A673 (cell line): ENCODE results near the gene HRH3. TPM values are rescaled to one million over a fixed set of nuclear protein-coding genes. Genes with fewer than 3 reads are reported as not detected.

Experiments
- BruUV-seq: library from RNA; stranded (reverse); fragments of 400-500 nt; replicated peaks from 2 replicates; lab custom pipeline; 2021; lab: Mats Ljungman, UMichigan
- CTCF ChIA-PET: fragments of 300-600 bp; sonication (Branson Sonifier 250); formaldehyde crosslinking; loops from one replicate; lab custom pipeline; 2022; ENCODE audit warnings: antibody characterized with exemption; lab: Charles Lee
- POLR2A ChIA-PET: fragments of 300-600 bp; sonication (Branson Sonifier 250); formaldehyde crosslinking; loops from one replicate; lab custom pipeline; 2022; ENCODE audit warnings: antibody characterized with exemption; ENCODE audit not compliant: low non-redundant PET; lab: Charles Lee
- DNase-seq: peaks from one replicate; pipeline ENCODE4 v3.0.0-alpha.2; 2015; ENCODE audit warnings: low spot score
- H3K27ac ChIP-seq: fragments of 200-600 bp; sonication (generic); 2 replicates; pipeline ENCODE4 v1.5.1; 2016; ENCODE audit warnings: mixed run types, low read depth, mild to moderate bottlenecking, mixed read lengths, antibody characterized with exemption, low read length; ENCODE audit not compliant: poor library complexity, severe bottlenecking
- H3K27me3 ChIP-seq: fragments of 200-600 bp; sonication (generic); replicated peaks from 2 replicates; pipeline ENCODE4 v1.6.1; 2017; ENCODE audit warnings: mixed run types, low read depth, mild to moderate bottlenecking, mixed read lengths, antibody characterized with exemption, low read length; ENCODE audit not compliant: insufficient read depth, poor library complexity
- H3K36me3 ChIP-seq: fragments of 200-600 bp; sonication (generic); 2 replicates; pipeline ENCODE4 v1.6.1; 2016; ENCODE audit warnings: mixed run types, mild to moderate bottlenecking, mixed read lengths, antibody characterized with exemption, low read length; ENCODE audit not compliant: insufficient read depth, poor library complexity, severe bottlenecking
- H3K4me1 ChIP-seq: fragments of 200-600 bp; sonication (generic); 2 replicates; pipeline ENCODE4 v1.6.1; 2017; ENCODE audit warnings: mixed run types, mild to moderate bottlenecking, mixed read lengths, antibody characterized with exemption, low read length; ENCODE audit not compliant: insufficient read depth, poor library complexity, severe bottlenecking
- H3K4me3 ChIP-seq: fragments of 200-600 bp; sonication (generic); 2 replicates; pipeline ENCODE4 v1.5.1; 2016; ENCODE audit warnings: low read depth, mixed run types, mild to moderate bottlenecking, mixed read lengths, low read length; ENCODE audit not compliant: poor library complexity, severe bottlenecking
- H3K9me3 ChIP-seq: fragments of 200-600 bp; sonication (generic); 2 replicates; pipeline ENCODE4 v1.6.1; 2016; ENCODE audit warnings: mixed run types, low read depth, mild to moderate bottlenecking, mixed read lengths, antibody characterized with exemption, low read length; ENCODE audit not compliant: poor library complexity, severe bottlenecking
- CTCF ChIP-seq: fragments of 300-800, 200-600 bp; sonication (generic); conservative IDR thresholded peaks from 2 replicates; pipeline ENCODE4 v1.5.1; 2017; ENCODE audit warnings: low read depth, mild to moderate bottlenecking, antibody characterized with exemption, low read length, moderate library complexity, mixed read lengths
- EZH2 ChIP-seq: fragments of 200-600 bp; sonication (generic); IDR thresholded peaks from 2 replicates; pipeline ENCODE4 v1.6.1; 2017; ENCODE audit warnings: borderline replicate concordance, low read depth, mild to moderate bottlenecking, mixed read lengths, antibody characterized with exemption, low read length; ENCODE audit not compliant: poor library complexity, severe bottlenecking
- intact Hi-C: fragments of 100-400 bp; cut with micrococcal nuclease; formaldehyde crosslinking; loops from one replicate; pipeline ENCODE4 v1.10.0; 2022; ENCODE audit not compliant: unreplicated experiment
- total RNA-seq: library from RNA; stranded (reverse); gene quantifications from 2 replicates; pipeline ENCODE4 v1.2.3, GENCODE V29; 2021

The HRH3 gene
- total RNA-seq, 1 experiment from 2014 or later, result not detected

- intact Hi-C loops, result no loop called here
- ChIA-PET CTCF (interaction anchor here (1.1 kb wide), 1 partner anchor 146 kb away, joined by 3 read pairs; no protein-coding TSS in a partner anchor), POLR2A (no interaction called here)
- Histone ChIP-seq H3K27ac (no peak overlapping the region), H3K27me3 (no peaks in the 10 kb centered on the region), H3K4me1 (no peaks in the 10 kb centered on the region), H3K4me3 (no peak overlapping the region), H3K9me3 (no peaks in the 10 kb centered on the region), H3K36me3 (no peaks in the 10 kb centered on the region)
- TF ChIP-seq EZH2, result no peak
- no peak for TF ChIP-seq CTCF
- DNase-seq, result no peak
- no TSS peak for BruUV-seq
Measured at GRCh38 chr20:62236200-62236599, 16.1 kb upstream of the HRH3 start.

- intact Hi-C loops, result no loop called here
- TF ChIP-seq EZH2, result no peak
- no peak for TF ChIP-seq CTCF
- Histone ChIP-seq H3K4me1 (no peaks in the 10 kb centered on the region), H3K9me3 (no peaks in the 10 kb centered on the region), H3K4me3 (no peak overlapping the region), H3K27ac (no peak overlapping the region), H3K36me3 (no peaks in the 10 kb centered on the region), H3K27me3 (no peaks in the 10 kb centered on the region)
- DNase-seq, result no peak
- BruUV-seq, result no TSS peak
- POLR2A ChIA-PET, result no interaction called here
- CTCF ChIA-PET, result interaction anchor here (1.1 kb wide), 1 partner anchor 147 kb away, joined by 3 read pairs; no protein-coding TSS in a partner anchor
Measured at GRCh38 chr20:62235777-62236157, 15.7 kb upstream of the HRH3 start.

- Histone ChIP-seq H3K9me3 (no peaks in the 10 kb centered on the region), H3K4me3 (no peak overlapping the region), H3K27me3 (no peaks in the 10 kb centered on the region), H3K36me3 (no peaks in the 10 kb centered on the region), H3K4me1 (no peaks in the 10 kb centered on the region), H3K27ac (no peak overlapping the region)
- POLR2A ChIA-PET, result no interaction called here
- CTCF ChIA-PET, result no interaction called here
- TF ChIP-seq CTCF, result no peak
- TF ChIP-seq EZH2, result no peak
- no TSS peak for BruUV-seq
- DNase-seq, result no peak
- intact Hi-C loops, result no loop called here
Measured at GRCh38 chr20:62235001-62235776, 15.1 kb upstream of the HRH3 start.
